GM21529 (cell line): ENCODE measurements around the gene BMERB1.
"Not testable (repeated sequence)": the region's sequence is repeated elsewhere in the genome, so short reads cannot be mapped to it uniquely, and the experiment has no call there.

Experiments used
- ATAC-seq: cut with Tn5 transposase; IDR thresholded peaks from one replicate; pipeline ENCODE4 v1.9.1; 2021; ENCODE audit not compliant: unreplicated experiment

The BMERB1 gene

DNA sequence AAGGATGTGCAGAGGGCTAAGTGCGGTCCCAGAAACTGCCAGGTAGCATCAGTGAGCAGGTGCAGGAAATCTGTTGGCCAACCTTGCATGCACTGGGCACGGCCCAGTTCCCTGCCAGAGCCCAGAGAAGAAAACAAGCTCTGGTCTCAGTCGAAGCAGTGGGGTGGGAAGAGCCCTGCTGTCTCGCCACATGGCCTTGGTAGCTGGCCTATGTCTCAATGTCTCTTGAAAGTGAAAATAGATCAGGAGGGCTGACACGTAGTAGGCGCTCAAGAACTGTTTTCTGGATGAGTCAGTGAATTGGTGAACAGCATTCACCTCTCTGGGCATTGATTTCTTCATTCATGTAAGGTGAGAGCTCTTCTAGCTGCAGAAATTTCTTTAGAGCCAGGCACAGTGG is 118.1 kb downstream of the BMERB1 start:
- ATAC-seq: no peak

DNA sequence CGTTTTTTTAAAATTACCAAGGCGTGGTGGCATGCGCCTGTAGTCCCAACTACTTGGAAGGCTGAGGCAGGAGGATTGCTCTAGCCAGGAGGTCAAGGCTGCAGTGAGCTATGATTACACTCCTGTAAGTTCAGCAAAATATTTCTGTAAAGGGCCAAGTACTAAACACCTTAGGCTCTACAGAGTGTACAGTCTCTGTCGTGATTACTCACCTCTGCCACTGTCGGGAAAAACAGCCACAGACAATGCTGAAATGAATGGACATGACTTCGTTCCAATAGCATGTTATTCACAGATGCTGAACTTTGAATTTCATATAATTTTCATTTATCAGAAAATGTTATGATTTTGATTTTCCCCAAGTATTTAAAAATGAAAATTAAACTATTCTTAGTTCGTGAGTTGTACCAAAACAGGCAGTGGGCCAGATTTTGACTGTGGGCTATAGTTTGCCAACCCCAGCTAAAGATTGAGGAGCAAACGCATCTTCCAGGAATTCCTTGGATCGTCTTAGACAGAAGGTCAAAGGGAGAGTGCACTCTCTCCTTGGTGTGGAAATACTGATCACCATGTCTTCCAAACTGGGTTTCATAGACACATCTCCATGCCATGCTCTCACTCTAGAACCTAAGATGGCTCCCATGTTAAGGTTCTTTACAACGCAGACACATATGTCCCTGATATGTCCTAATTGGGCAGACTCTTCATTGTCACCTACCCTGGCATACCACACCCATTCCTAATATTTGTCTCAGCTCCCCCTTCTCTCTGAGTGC is 119.1 kb downstream of the BMERB1 start:
- no peak for ATAC-seq

DNA sequence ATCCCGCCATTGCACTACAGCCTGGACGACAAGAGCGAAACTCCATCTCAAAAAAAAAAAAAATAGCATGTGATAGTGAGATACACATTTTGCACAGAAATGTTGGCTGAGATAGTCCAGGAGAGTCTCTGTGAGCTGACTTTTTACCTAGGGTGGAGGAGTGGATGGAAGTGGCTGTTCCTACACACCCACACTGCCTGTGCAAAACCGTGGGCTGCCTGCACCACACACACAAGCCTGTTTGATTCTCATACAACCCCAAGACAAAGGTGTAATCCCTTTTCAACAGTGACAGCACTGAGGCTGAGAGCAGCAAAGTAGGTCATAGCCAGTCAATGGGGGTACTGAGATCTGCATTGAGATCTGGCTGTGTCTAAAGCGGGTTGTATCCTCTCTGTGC is 121.7 kb downstream of the BMERB1 start:
- no peak for ATAC-seq

DNA sequence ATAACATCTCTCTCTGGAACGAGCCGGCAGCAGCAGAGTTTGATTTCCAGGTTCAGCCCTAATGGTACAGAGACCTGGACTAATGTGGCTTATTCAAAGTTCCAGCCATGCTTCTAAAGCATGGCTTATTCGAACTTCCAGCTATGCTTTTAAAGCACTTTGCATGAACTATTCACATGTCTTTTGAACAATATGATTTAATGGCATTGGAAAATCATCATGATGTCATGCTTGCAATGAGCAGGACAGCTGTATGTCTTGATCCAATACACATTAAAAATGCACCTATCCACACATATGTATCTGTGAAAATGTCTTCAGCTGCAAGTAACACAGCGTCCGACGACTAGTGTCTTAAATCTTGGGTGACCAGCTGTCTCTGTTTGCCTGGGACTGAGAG is 122.9 kb downstream of the BMERB1 start:
- ATAC-seq: no peak

DNA sequence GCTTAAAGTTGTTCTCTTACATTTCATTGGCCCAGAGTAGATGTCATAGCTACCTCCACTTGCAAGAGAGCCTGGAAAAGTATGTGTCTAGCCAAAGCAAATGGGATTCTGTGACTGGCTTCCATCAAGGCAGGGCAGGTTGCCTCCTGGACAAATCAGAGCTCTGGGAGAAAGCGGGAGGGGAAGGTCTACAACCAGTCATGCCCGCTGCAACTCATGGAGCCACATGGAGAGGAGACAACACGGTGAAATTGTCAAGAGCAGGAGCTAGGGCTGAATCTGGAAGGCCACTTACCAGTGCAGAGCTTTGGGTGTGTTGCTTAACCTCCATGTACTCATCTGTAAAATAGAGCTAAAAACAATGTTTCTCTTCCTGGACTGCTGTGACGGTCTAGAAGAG is 124.8 kb downstream of the BMERB1 start:
- no peak for ATAC-seq

DNA sequence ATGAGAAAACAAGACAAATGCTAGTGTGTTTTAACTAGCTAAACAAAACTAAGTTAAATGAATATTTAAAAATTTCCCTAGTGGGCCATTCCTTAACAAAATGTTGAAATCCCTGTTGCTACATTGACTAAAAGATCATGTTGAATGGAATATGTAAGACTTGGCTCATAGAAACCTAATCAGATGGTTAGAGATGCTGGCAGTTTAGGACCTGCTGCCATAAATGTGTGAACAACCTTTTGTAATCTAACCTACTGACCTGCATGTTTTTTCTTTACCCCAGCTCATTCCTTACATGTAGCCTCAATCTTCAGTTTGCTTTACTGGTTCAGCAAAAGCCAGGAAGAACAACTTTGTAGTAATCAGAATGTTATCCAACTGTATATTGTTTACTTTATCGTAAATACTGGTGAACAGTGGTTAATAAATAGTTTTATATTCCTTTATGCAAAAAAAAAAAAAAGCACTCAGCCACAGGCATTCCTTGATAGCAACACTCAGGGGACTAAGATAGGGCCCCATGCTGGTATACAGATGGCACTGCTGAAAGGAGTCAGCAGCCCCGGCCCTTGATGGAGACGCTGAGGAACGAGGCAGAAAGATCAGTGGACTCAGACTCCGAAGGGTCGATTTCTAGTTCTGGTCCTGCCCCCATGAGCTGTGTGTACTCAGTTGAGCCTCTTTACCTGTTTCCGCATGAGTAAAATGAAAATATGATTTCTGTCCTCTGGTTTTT is 130.4 kb downstream of the BMERB1 start:
- no peak for ATAC-seq

DNA sequence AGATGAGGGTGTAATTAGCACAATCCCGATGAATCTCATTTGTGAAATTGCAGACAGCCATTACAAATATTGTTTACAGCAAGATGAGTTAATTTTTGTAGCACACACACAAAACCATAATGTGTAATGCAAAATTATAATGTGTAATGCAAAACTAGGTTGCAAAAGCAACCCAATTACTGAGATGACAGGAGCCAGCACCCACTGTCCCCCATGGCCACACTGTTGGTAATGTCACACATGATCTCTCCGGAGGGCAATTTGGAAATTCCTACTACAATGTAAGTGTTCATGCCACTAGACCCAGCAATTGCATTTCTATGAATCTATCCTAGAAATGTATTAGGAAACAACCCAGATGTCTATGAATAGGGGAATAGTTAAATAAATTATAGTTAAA is 131.7 kb downstream of the BMERB1 start:
- no peak for ATAC-seq

DNA sequence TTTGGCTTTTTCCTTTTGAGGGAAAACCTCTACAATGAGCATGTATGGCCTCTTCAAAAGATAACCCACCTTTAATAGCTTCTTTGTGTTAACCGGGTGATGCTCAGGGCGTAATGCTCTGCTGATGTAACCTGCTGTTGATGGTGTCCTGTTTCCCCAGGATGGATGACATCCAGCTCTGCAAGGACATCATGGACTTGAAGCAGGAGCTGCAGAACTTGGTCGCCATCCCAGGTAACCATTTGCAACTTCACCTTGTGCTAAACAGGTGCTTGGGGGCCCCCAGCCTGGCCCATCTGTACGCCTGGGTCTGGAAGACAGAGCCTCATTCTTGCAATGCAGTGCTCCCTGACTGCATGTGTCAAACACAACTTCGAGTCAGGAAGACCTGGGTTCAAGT is 133.4 kb downstream of the BMERB1 start:
- no peak for ATAC-seq

DNA sequence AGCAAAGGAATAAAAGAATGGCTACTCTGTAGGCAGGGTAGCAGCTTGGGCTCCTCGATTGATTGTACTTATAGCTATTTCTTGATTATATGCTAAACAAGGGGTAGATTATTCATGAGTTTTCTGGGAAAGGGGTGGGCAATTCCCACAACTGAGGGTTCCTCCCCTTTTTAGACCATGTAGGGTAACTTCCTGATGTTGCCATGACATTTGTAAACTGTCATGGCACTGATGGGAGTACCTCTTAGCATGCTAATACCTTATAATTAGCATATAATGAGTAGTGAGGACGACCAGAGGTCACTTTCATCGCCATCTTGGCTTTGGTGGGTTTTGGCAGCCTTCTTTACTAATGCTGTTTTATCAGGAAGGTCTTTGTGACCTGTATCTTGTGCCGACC is 136.3 kb downstream of the BMERB1 start:
- ATAC-seq: not testable (repeated sequence)

DNA sequence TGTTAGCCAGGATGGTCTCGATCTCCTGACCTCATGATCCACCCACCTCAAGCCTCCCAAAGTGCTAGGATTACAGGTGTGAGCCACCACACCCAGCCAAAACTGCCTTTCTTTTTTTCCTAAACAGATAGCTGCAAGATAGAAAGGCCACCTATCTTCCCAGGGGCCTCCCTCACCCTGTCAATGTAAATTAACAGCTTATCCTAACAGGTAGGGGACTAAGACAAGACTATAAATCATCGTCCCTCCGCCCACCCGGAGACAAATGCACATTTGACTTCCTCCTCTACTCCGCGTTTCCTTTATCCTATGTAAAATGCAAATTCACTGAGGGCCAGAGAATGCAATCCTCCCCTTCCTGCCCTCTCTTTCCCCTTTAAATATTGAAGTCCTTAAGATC is 137.2 kb downstream of the BMERB1 start:
- ATAC-seq: no peak

DNA sequence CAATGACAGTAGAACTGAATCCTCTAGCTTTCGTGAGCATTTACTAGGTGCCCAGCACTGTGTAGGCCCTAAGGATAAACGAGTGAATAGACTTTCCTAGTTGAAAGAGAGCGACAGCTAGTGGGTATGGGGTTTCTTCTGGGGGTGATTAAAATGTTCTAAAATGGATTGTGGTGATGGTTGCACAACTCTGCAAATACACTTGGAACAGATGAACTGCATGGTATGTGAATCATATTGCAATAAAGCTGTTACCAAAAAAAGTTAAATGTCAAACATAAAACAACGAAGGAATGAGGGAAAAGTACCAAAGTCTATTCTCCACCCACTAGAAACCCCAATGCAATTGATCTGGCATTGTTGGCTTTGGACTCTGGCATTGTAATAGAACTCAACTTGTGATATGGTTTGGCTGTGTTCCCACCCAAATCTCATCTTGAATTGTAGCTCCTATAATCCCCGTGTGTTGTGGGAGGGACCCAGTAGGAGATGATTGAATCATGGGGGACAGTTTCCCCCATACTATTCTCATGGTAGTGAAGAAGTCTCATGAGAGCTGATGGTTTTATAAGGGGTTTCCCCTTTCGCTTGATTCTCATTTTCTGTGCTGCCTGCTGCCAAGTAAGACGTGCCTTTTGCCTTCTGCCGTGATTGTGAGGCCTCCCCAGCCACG is 138.1 kb downstream of the BMERB1 start:
- ATAC-seq: no peak

DNA sequence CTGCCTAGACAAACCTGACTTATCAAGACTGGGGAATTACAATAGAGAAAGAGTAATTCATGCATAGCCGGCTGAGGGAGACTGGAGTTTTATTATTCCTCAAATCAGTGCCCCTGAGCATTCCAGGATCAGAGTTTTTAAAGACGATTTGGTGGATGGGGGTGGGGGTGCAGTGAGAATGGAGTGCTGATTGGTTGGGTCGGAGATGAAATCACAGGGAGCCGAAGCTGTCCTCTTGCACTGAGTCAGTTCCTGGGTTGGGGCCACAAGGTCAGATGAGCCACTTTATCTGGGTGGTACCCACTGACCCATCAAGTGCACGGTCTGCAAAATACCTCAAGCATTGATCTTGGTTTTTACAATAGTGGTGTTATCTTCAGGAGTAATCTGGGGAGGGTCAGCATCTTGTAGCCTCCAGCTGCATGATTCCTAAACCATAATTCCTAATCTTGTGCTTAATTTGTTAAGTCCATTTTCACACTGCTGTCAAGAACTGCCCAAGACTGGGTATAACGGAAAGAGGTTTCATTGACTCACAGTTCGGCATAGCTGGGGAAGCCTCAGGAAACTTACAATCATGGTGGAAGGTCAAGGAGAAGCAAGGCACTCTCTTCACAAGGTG is 139.0 kb downstream of the BMERB1 start:
- ATAC-seq: no peak

DNA sequence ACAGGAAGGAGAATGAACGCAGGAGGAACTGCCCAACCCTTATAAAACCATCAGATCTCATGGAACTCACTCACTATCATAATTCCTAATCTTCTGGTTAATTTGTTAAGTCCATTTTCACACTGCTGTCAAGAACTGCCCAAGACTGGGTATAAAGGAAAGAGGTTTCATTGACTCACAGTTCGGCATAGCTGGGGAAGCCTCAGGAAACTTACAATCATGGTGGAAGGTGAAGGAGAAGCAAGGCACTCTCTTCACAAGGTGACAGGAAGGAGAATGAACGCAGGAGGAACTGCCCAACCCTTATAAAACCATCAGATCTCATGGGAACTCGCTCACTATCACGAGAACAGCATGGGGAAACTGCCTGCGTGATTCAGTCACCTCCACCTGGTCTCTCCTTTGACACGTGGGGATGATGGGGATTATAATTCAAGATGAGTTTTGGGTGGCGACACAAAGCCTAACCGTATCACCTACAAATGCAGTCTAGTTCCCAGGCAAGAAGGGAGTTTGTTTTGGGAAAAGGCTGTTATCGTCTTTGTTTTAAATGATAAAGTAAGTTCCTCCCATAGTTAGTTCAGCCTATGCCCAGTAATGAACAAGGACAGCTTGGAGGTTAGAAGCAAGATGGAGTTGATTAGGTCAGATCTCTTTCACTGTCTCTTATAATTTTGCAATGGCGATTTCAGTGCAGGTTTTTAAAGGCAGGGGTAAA is 139.7 kb downstream of the BMERB1 start:
- not testable (repeated sequence) for ATAC-seq

DNA sequence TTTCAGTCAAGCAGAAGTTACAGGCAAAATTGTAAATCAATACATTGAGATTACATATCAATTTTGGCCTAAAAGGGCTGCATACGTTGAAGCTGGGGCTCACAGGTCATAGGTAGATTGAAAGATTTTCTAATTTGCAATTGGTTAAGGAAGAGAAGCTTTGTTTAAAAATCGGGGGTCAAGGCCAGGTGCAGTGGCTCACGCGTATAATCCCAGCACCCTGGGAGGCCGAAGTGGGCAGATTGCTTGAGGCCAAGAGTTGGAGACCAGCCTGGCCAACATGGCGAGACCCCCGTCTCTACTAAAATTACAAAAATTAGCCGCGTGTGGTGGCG is 140.2 kb downstream of the BMERB1 start:
- no peak for ATAC-seq

DNA sequence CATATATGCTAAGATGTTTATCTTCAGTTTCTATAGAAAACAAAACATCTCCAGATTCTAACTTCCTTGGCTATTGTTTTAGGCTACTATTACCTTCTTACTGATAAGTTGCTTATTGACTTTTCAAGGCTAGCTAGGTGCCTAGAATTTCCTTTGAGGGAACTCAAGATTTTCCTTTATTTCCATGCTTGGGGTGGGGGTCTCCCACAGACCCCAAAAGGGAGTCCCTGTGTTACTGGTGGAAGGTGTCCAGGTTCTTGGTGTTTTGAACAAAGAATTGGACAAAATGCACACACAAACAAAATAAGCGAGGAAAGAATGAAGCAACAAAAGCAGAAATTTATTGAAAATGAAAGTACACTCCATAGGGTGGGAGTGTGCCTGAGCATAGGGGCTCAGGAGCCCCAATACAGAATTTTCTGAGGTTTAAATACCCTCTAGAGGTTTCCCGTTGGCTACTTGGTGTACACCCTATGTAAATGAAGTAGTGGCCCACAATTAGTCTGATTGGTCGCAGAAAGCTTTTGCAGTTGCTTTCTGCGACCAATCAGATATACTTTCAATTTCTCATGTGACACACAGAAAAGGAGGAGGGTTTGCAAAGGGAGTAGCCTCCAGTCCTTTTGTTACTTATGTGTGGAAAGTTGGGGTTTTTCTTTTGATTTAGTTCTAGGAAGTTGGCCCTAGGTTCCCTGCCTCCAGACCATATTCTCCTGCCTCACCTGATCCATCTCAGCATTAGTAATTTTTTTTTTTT is 141.1 kb downstream of the BMERB1 start:
- ATAC-seq: no peak

DNA sequence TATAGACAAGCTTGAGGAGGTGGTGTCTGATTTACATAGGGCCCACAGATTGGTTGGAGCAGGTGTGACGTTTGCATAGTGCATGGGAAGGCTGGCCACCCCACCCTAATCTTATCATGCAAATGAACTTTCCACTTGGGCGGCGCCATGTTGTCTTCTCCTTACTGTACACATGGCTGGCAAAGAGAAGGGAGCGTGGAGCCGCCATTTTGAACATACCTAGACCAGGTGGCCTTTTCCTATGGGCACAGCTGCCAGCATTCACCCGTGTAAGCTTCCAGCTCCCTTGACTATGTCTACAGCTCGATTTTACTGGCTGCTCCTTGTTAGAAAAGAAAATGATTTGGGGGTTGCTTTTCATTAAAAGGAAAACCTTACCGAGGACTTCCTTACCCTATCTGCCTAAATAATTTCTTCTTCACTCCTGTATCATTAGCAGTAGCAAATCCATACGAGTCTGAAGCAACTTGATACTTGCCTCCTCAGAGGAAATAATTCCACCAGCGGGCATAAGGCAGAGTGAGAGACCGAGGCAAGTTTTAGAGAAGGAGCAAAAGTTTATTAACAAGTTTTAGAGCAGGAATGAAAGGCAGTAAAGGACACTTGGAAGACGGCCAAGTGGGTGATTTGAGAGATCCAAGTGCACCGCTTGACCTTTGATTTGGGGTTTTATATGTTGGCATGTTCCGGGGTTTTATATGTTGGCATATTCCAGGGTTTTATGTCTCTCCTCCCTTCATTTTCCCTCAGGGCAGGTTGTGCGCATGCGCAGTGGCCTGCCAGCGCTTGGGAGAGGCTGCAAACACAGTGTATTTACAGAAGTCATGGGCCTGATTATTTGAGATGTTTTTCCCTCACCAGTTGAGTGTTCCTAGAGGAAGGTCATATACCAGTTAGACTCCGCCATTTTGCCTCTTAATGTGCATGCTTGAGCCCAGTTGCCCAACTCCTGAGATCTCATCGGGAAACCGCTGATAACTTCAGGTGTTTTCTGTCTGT is 142.9 kb downstream of the BMERB1 start:
- ATAC-seq: no peak

DNA sequence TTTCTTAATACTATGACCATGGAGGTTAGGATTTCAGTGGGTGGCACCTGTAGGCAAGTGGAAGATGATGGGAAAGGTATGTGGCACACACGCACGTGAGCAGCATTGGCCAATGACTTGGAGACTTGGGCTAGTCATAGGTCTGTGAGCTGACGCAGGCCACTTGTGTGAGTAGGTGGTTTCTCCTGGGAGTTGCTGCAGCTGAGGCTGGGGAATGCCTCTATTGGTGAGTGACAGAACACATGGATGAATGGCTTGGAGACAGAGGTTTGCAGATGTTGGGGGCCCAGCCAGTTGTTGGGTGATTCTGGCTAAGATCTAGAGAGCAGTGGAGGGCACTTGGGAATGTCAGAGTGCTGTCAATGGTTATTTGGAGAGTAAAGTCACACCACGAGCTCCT is 144.4 kb downstream of the BMERB1 start:
- no peak for ATAC-seq

DNA sequence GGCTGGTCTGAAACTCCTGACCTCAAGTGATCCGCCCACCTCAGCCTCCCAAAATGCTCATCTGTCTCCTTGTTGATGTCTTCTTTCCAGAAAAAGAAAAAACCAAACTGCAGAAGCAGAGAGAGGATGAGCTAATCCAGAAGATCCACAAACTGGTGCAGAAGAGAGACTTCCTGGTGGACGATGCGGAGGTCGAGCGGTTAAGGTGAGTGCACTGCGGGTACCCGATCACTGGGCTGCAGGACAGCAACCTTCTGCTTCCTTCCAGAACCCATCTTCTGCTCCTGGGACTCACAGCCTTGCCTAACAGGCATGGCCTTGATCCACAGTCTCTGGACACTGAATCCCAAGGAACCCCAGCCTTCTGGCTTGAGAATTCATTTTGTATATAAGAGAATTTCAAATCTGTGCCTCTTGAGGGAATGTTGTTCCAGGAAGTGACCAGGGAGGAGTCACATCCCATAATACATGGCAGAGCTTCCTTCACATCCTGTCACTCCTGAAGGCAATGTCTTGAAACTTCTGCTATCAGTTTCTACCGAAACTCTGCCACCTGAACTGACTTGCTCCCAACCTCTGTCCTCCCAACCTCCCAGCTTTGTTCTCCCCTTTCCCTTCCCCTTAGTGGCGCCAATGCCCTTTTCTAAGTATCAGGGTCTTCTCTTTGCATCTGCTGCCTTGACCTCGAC is 146.9 kb downstream of the BMERB1 start:
- no peak for ATAC-seq

DNA sequence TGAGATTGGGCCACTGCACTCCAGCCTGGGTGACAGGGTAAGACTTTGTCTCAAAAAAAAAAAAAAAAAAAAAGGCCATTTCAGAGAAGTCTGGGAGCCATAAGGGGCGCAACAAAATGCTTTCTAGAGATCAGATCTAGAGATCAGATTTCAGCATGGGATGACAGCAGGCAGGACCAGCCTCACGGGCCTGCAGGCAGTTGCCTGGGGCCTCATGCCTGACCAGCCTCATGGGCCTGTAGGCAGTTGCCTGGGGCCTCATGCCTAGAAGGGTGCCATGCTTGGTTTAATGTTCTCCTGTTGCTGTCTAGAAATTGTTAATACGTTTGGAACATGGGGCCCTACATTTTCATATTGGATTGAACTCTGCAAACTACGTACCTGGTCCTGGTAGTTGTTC is 149.1 kb downstream of the BMERB1 start:
- no peak for ATAC-seq
